DMS 273 treated with DMSO at 0.1 percent for 48 hours (cell line): Measurements from ENCODE around the gene MYO16.

ENCODE experiments used
- DNase-seq: peaks from one replicate; lab custom pipeline; 2025; lab: John Stamatoyannopoulos, UW

The MYO16 gene

GRCh38 chr13:109126891-109127641 lies 497.7 kb downstream of the MYO16 start:
- no peak for DNase-seq

- no peak for DNase-seq
These were observed 498.7 kb downstream of the MYO16 start for GRCh38 chr13:109128121-109128520.

GRCh38 chr13:109130093-109130835 lies 500.9 kb downstream of the MYO16 start:
- DNase-seq: no peak

- DNase-seq: no peak
These were observed 502.4 kb downstream of the MYO16 start for GRCh38 chr13:109131698-109132257.

GRCh38 chr13:109135018-109135417 lies 505.6 kb downstream of the MYO16 start:
- DNase-seq: no peak

GRCh38 chr13:109136873-109137272 lies 507.5 kb downstream of the MYO16 start:
- no peak for DNase-seq

GRCh38 chr13:109139346-109139745 lies 509.9 kb downstream of the MYO16 start:
- DNase-seq: no peak

GRCh38 chr13:109140054-109140453 lies 510.6 kb downstream of the MYO16 start:
- DNase-seq: no peak

GRCh38 chr13:109140479-109141349 lies 511.3 kb downstream of the MYO16 start:
- no peak for DNase-seq

GRCh38 chr13:109141706-109142105 lies 512.3 kb downstream of the MYO16 start:
- DNase-seq: no peak

- DNase-seq: no peak
These were observed 515.5 kb downstream of the MYO16 start for GRCh38 chr13:109144693-109145437.

- no peak for DNase-seq
These were observed 516.2 kb downstream of the MYO16 start for GRCh38 chr13:109145631-109146030.

GRCh38 chr13:109146393-109146792 lies 517.0 kb downstream of the MYO16 start:
- no peak for DNase-seq

GRCh38 chr13:109146912-109147647 lies 517.7 kb downstream of the MYO16 start:
- DNase-seq: no peak

GRCh38 chr13:109148243-109148642 lies 518.8 kb downstream of the MYO16 start:
- DNase-seq: no peak

GRCh38 chr13:109150696-109151095 lies 521.3 kb downstream of the MYO16 start:
- DNase-seq: no peak

- DNase-seq: no peak
These were observed 521.8 kb downstream of the MYO16 start for GRCh38 chr13:109151255-109151654.

- DNase-seq: no peak
These were observed 522.3 kb downstream of the MYO16 start for GRCh38 chr13:109151696-109152095.

GRCh38 chr13:109152311-109152820 lies 523.0 kb downstream of the MYO16 start:
- DNase-seq: no peak

GRCh38 chr13:109152941-109153340 lies 523.5 kb downstream of the MYO16 start:
- DNase-seq: no peak
